Measurements from ENCODE around the gene ZDHHC1.
"Not testable (repeated sequence)": the region's sequence is repeated elsewhere in the genome, so short reads cannot be mapped to it uniquely, and the experiment has no call there.

ZDHHC1 gene

GRCh38 chr16:67392301-67393059 lies 23.8 kb downstream of the ZDHHC1 start:
- DNase-seq, result no peak

GRCh38 chr16:67391424-67392300 lies 24.6 kb downstream of the ZDHHC1 start:
- no peak for DNase-seq

- DNase-seq, result no peak
Observed at GRCh38 chr16:67390816-67391423, 25.4 kb downstream of the ZDHHC1 start.

GRCh38 chr16:67389911-67390815 lies 26.1 kb downstream of the ZDHHC1 start:
- no peak for DNase-seq

DNA sequence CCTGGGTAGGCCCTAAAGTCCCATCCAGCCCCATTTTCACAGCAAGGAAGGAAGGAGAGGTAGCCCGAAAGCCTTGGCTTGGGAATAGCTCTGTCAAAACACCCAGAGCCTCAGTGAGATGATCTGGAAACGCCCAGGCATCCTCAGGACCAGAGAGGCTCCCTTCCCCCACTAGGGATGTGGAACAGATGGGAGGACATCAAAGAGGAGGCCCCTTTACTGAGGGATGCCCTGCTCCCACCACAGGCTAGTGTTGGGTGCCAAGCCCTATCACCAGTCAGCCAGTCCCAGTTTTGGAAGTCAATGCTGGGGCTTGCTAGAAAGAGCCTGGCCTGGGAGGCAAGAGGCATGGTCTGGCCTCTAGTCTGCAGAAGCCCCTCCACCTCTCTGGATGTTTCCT lies 27.7 kb downstream of the ZDHHC1 start:
- no peak for DNase-seq

GRCh38 chr16:67388191-67388590 lies 28.1 kb downstream of the ZDHHC1 start:
- DNase-seq, result no peak

DNA sequence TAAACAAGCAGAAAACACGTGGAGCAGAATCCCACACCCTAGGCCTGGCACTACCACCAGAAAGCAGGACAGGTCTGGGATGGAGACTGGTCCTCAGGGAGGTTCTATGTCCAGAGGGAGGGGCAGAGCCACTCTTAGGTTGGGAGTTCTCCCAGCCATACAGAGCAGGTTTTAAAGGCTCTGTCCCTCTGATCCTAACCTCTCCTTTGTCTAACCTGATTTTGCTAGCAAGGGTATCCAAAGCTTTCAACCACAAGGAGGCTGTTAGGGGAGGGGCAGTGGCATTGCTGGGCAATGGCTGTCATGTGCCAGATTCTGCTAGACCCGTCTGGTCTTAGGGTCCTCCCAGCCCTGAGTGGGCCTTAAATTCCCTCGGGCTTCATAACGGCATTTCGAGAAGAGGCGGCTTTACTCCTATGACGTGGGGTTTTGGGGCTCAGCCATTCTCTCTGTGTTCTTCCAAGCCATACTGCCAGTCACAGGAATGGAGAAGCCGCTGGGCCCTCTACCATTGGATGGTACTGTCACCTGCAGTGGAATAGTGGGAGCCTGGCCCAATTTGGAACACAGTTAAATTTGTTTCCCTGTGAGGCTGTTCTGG lies 28.7 kb downstream of the ZDHHC1 start:
- DNase-seq, result no peak

GRCh38 chr16:67386861-67387455 lies 29.3 kb downstream of the ZDHHC1 start:
- no peak for DNase-seq

DNA sequence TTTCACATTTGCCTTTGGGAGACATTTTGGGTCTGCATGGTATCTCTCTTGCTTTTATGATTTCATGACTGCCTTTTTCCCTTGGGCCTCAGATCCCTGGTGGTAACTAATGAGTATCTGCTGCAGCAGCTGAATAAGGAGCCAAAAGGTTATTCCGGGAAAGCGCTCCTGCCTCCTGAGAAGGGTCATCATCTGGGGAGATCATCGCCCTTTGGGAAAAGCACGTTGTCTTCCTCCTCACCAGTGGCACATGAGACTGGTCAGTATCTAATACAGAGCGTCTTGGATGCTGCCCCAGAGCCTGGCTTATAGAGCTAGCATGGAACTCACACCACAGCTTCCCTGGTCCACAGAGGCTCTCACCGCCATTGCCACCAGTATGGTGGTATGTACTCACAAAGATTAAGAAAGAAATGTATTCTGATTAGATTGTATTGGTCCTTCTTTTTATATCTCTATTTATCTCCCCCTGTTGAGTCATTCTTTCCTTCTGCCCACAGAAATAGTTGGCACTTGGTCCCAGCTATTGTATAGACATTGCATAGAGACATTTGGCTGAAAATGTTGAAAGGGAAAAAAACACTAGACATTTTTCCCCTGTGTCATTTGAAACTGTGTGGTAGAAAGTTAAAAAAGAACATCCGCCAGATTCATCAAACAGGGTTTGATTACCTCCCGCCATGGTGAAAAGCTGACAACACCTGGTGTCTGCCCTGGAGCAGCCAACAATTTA lies 31.3 kb downstream of the ZDHHC1 start:
- no peak for DNase-seq

- no peak for DNase-seq
Observed at GRCh38 chr16:67383284-67383683, 33.0 kb downstream of the ZDHHC1 start.

GRCh38 chr16:67378642-67379041 lies 37.6 kb downstream of the ZDHHC1 start:
- DNase-seq, result no peak

DNA sequence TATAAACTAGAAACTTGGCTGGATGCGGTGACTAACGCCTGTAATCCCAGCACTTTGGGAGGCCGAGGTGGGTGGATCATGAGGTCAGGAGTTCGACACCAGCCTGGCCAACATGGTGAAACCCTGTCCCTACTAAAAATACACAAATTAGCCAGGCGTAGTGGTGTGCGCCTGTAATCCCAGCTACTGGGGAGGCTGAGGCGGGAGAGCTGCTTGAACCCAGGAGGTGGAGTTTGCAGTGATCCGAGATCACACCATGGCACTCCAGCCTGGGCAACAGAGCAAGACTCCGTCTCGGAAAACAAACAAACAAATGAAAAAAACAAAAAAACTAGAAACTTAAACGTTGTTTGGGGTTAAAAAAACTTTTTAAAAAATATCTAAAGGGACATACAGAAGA lies 40.3 kb downstream of the ZDHHC1 start:
- not testable (repeated sequence) for DNase-seq

DNA sequence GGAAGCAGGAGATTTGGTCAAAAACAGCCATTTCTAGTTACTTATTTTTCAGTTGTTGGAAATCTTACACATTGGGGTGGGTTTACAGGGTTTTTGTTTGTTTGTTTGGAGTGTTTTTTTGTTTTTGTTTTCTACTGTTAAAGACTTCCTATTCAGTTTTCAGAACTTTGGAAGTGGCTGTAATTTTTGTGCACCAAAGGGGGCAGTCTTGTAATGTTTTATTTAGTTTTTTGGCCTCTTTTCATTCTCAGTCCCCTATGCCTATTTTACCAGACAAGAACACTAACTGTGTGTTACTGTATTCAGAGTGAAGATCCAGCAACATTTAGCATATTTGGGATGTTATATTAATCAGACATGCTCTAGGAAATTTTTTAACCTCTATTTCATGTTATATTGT lies 43.6 kb downstream of the ZDHHC1 start:
- no peak for DNase-seq

GRCh38 chr16:67370661-67371060 lies 45.6 kb downstream of the ZDHHC1 start:
- DNase-seq, result no peak

DNA sequence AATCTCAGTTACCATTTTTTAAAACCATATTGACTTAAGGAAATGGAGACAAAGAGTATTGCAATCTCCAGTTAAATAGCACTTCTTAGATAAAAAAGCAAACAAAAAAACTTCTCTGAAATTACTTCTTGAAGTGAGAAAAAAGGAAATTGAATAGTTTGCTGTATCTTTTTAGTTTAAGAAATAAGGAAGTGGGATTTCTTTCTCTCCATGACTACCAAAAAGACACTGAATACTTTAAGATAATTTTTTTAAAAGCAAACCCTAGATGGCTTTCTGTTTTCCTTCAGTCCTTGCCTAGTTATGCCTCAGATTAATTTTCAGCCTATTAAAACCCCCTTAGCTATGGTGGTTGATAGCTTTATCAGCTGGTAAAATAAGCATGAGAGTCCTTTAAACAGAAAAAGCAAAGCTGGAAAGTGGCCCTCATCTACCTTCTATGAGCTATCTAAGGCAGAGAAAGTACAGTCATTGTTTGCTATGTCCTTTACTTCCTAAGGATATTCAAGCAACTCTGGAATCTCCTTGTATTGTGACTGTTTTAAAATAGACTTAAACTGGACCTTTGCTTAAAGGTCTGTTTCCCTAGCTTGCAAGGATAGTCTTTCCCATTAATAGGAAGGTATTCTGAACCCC lies 51.6 kb downstream of the ZDHHC1 start:
- DNase-seq, result no peak

DNA sequence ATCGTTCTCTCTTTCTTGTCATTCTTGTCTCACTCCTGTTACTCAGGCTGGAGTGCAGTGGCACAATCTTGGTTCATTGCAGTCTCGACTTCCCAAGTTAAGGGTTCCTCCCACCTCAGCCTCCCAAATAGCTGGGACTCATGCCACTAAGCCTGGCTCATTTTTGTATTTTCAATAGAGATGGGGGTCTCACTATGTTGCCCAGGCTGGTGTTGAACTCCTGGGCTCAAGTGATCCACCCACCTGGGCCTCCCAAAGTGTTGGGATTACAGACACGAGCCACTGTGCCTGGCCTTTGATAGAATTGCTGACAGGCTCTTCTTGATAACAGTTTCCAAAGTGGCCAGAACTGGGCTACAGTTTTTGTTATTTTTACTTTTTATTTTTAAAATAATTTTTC lies 55.2 kb downstream of the ZDHHC1 start:
- DNase-seq, result no peak

- not testable (repeated sequence) for DNase-seq
Observed at GRCh38 chr16:67359540-67360269, 56.6 kb downstream of the ZDHHC1 start.

DNA sequence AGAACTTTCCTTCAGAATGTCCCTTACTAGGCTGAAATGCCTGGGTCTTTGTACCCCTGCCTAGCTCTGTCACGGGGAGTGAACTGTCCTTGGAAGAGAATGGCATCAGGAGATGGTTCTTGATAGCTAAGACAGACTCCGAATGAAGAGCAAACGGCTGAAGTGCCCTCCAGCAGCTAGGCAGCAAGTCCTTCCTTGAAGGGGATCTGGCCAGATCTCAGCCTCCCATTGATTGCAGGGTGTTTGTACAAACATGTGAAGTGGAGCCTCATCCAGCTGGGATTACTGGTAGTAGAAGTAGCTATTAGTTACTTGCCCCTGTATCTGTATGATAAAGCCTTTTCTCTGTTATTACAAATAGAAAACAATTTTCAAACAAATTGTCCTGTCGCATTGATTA lies 58.7 kb downstream of the ZDHHC1 start:
- no peak for DNase-seq

DNA sequence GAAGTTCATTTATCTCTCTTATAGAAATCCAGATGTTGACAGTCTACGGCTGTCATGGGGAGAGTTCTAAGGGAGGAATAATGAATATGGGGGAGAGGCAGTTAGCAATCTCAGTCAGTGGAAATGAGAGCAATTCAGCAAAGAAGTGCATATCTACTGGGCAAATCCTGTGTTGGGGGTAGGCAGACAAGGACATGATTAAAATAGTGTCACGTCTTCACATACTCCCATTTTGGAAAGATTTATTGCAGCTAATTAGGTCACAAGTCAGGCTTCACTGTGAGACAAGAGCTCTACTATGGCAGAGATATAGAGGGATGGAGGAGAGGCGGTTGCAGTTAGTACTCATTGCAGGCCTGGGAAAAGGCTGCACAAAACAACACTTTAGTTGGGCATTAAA lies 59.9 kb downstream of the ZDHHC1 start:
- DNase-seq, result no peak

DNA sequence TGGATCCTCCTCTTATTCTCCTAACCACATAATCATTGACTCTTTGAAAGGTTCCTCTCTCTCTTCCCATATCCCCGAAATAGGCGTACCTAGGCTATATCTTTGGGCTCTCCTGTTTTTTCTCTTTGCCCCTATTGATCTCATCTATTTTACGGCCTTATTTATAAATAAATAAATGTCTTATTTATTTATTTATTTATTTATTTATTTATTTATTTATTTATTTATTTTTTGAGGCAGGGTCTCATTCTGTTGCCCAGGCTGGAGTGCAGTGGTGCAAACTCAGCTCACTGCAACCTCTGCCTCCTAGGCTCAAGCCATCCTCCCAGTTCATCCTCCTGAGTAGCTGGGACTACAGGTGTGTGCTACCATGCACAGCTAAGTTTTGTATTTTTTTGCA lies 63.8 kb downstream of the ZDHHC1 start:
- DNase-seq, result not testable (repeated sequence)
